ENCODE measurements around the gene SCNN1A. TPM values are rescaled to one million over a fixed set of nuclear protein-coding genes. Genes with fewer than 3 reads are reported as not detected.
"Not testable (repeated sequence)": the region's sequence is repeated elsewhere in the genome, so short reads cannot be mapped to it uniquely, and the experiment has no call there.

SCNN1A gene
- total RNA-seq, 5 donors from 2014 or later (not counting 1 experiment from before 2014, with no cell fraction given), result 1.0 to 3.4 (median 2.6) TPM

- POLR2A ChIA-PET, result interaction anchor here in 1 of 2 donors (1.0 kb wide), 1 partner anchor 194 kb away, joined by 7 read pairs; no protein-coding TSS in a partner anchor
- not testable (repeated sequence) for H3K27ac Mint-ChIP-seq; H3K4me3 Mint-ChIP-seq; H3K9me3 ChIP-seq; DNase-seq; H3K36me3 Mint-ChIP-seq; ATAC-seq (replicated peaks in 1 of 4); H3K27me3 Mint-ChIP-seq; H3K27me3 ChIP-seq (replicated peaks in 1 of 2; ENCODE audit: control insufficient read depth in 2 of 2, extremely low read depth in 1 of 2, insufficient read depth in 2 of 2, low read length in 1 of 2); H3K9me3 Mint-ChIP-seq
- CTCF ChIA-PET, result interaction anchor here (0.7 to 1.8 kb wide), 6 partner anchors 12 to 200 kb away, joined by 3 to 8 read pairs (median 4); no protein-coding TSS in a partner anchor
- peaks cover 19 to 31% (median 27%) of the 10 kb centered on the region in 3 donors for H3K4me1 Mint-ChIP-seq
- Histone ChIP-seq H3K36me3 (ENCODE audit: control insufficient read depth in 2 of 2, extremely low read depth in 1 of 2, insufficient read depth in 1 of 2, low read length in 1 of 2) (peaks cover 0 to 25% of the 10 kb centered on the region in 2 donors), H3K4me3 (ENCODE audit: control insufficient read depth in 1 of 2, extremely low read depth in 1 of 2, low read length in 1 of 2) (peak overlapping the region; percentile 94 to 99), H3K27ac (ENCODE audit: low read length) (peak overlapping the region; percentile 88), H3K4me1 (ENCODE audit: control insufficient read depth in 1 of 2, extremely low read depth in 1 of 2, insufficient read depth in 2 of 2, low read length in 2 of 2) (peaks cover 62 to 78% of the 10 kb centered on the region in 2 experiments)
- 56% methylated on average over 2 of the region's 8 CpGs for WGBS (ENCODE audit: insufficient coverage)
Measured at GRCh38 chr12:6338536-6338935, 36.8 kb downstream of the SCNN1A start.

GRCh38 chr12:6337958-6338433, 37.4 kb downstream of the SCNN1A start:
- Histone ChIP-seq H3K4me1 (ENCODE audit: control insufficient read depth in 1 of 2, extremely low read depth in 1 of 2, insufficient read depth in 2 of 2, low read length in 2 of 2) (peaks cover 65 to 78% of the 10 kb centered on the region in 2 experiments), H3K36me3 (ENCODE audit: control insufficient read depth in 2 of 2, extremely low read depth in 1 of 2, insufficient read depth in 1 of 2, low read length in 1 of 2) (peaks cover 0 to 30% of the 10 kb centered on the region in 2 donors), H3K4me3 (ENCODE audit: control insufficient read depth in 1 of 2, extremely low read depth in 1 of 2, low read length in 1 of 2) (peak overlapping the region; percentile 94 to 99), H3K9me3 (no peaks in the 10 kb centered on the region), H3K27me3 (replicated peaks in 1 of 2; ENCODE audit: control insufficient read depth in 2 of 2, extremely low read depth in 1 of 2, insufficient read depth in 2 of 2, low read length in 1 of 2) (no peaks in the 10 kb centered on the region), H3K27ac (ENCODE audit: low read length) (peak overlapping the region; percentile 88)
- DNase-seq, result peak in 1 of 35 experiments; percentile 49
- no peaks in the 10 kb centered on the region for H3K9me3 Mint-ChIP-seq
- 34% methylated on average over 9 of the region's 12 CpGs for WGBS (ENCODE audit: insufficient coverage)
- H3K4me1 Mint-ChIP-seq, result peaks cover 14 to 31% (median 27%) of the 10 kb centered on the region in 3 donors
- ChIA-PET CTCF (interaction anchor here in 1 of 2 donors (0.8 to 1.7 kb wide), 2 partner anchors 20 to 196 kb away, joined by 3 to 5 read pairs; partner anchors contain the start of gene GAPDH), POLR2A (no interaction called here)
- ATAC-seq (replicated peaks in 1 of 4), result no peak
- H3K27ac Mint-ChIP-seq, result no peak overlapping the region
- H3K4me3 Mint-ChIP-seq, result no peak overlapping the region
- peaks cover 12% of the 10 kb centered on the region for H3K36me3 Mint-ChIP-seq
- no peaks in the 10 kb centered on the region for H3K27me3 Mint-ChIP-seq

GRCh38 chr12:6336889-6337853, 38.2 kb downstream of the SCNN1A start:
- peak; percentile 56 to 63 (median 62) for ATAC-seq (replicated peaks in 1 of 4)
- H3K27me3 ChIP-seq (replicated peaks in 1 of 2; ENCODE audit: control insufficient read depth in 2 of 2, extremely low read depth in 1 of 2, insufficient read depth in 2 of 2, low read length in 1 of 2), result no peaks in the 10 kb centered on the region
- ChIA-PET POLR2A (interaction anchor here in 1 of 2 donors (1.6 kb wide), 1 partner anchor 133 kb away, joined by 4 read pairs; the partner anchor contains the start of gene VAMP1), CTCF (interaction anchor here (0.8 to 5.6 kb wide), 9 partner anchors 8 to 201 kb away, joined by 4 to 74 read pairs (median 6); partner anchors contain the start of gene GAPDH (in 1 of the 2))
- Mint-ChIP-seq H3K27me3 (no peaks in the 10 kb centered on the region), H3K27ac (no peak overlapping the region), H3K9me3 (no peaks in the 10 kb centered on the region), H3K4me1 (peaks cover 5 to 31% (median 26%) of the 10 kb centered on the region in 3 donors), H3K4me3 (no peak overlapping the region), H3K36me3 (peaks cover 19% of the 10 kb centered on the region)
- peaks cover 61 to 78% of the 10 kb centered on the region in 2 experiments for H3K4me1 ChIP-seq (ENCODE audit: control insufficient read depth in 1 of 2, extremely low read depth in 1 of 2, insufficient read depth in 2 of 2, low read length in 2 of 2)
- WGBS (ENCODE audit: insufficient coverage), result 8% methylated on average over 2 of the region's 15 CpGs
- H3K36me3 ChIP-seq (ENCODE audit: control insufficient read depth in 2 of 2, extremely low read depth in 1 of 2, insufficient read depth in 1 of 2, low read length in 1 of 2), result peaks cover 0 to 38% of the 10 kb centered on the region in 2 donors
- peak; percentile 44 to 85 (median 67) for DNase-seq
- no peaks in the 10 kb centered on the region for H3K9me3 ChIP-seq
- H3K4me3 ChIP-seq (ENCODE audit: control insufficient read depth in 1 of 2, extremely low read depth in 1 of 2, low read length in 1 of 2), result peak overlapping the region; percentile 94 to 99
- H3K27ac ChIP-seq (ENCODE audit: low read length), result peak overlapping the region; percentile 88

GRCh38 chr12:6336079-6336888, 39.1 kb downstream of the SCNN1A start:
- H3K27ac Mint-ChIP-seq, result no peak overlapping the region
- Histone ChIP-seq H3K36me3 (ENCODE audit: control insufficient read depth in 2 of 2, extremely low read depth in 1 of 2, insufficient read depth in 1 of 2, low read length in 1 of 2) (peaks cover 0 to 47% of the 10 kb centered on the region in 2 donors), H3K9me3 (no peaks in the 10 kb centered on the region), H3K4me1 (ENCODE audit: control insufficient read depth in 1 of 2, extremely low read depth in 1 of 2, insufficient read depth in 2 of 2, low read length in 2 of 2) (peaks cover 58 to 77% of the 10 kb centered on the region in 2 experiments), H3K27ac (ENCODE audit: low read length) (peak overlapping the region; percentile 88), H3K27me3 (replicated peaks in 1 of 2; ENCODE audit: control insufficient read depth in 2 of 2, extremely low read depth in 1 of 2, insufficient read depth in 2 of 2, low read length in 1 of 2) (no peaks in the 10 kb centered on the region), H3K4me3 (ENCODE audit: control insufficient read depth in 1 of 2, extremely low read depth in 1 of 2, low read length in 1 of 2) (peak overlapping the region; percentile 94 to 99)
- H3K4me3 Mint-ChIP-seq, result no peak overlapping the region
- peak in 28 of 35 experiments; percentile 10 to 66 (median 38) for DNase-seq
- peak; percentile 18 to 23 (median 20) for ATAC-seq (replicated peaks in 1 of 4)
- 0% methylated on average over 9 of the region's 12 CpGs for WGBS (ENCODE audit: insufficient coverage)
- H3K4me1 Mint-ChIP-seq, result peaks cover 3 to 29% (median 24%) of the 10 kb centered on the region in 3 donors
- H3K36me3 Mint-ChIP-seq, result peaks cover 22% of the 10 kb centered on the region
- POLR2A ChIA-PET, result interaction anchor here (0.5 to 1.6 kb wide), 3 partner anchors 27 to 134 kb away, joined by 3 to 5 read pairs (median 4); partner anchors contain the start of gene VAMP1 (in 1 of the 2)
- CTCF ChIA-PET, result interaction anchor here (0.5 to 5.6 kb wide), 17 partner anchors 9 to 202 kb away, joined by 3 to 74 read pairs (median 5); partner anchors contain the start of genes GAPDH (in 1 of the 2) and TAPBPL (in 1 of the 2)
- H3K9me3 Mint-ChIP-seq, result no peaks in the 10 kb centered on the region
- H3K27me3 Mint-ChIP-seq, result no peaks in the 10 kb centered on the region

GRCh38 chr12:6335451-6336078, 39.8 kb downstream of the SCNN1A start:
- POLR2A ChIA-PET, result interaction anchor here (0.5 to 1.3 kb wide), 4 partner anchors 13 to 347 kb away, joined by 3 to 5 read pairs (median 4); no protein-coding TSS in a partner anchor
- CTCF ChIA-PET, result interaction anchor here (0.6 to 5.6 kb wide), 25 partner anchors 8 to 1488 kb away, joined by 3 to 74 read pairs (median 5); partner anchors contain the start of genes TAPBPL (in 1 of the 2), USP5 (in 1 of the 2) and VAMP1 (in 1 of the 2)
- no peaks in the 10 kb centered on the region for H3K27me3 ChIP-seq (replicated peaks in 1 of 2; ENCODE audit: control insufficient read depth in 2 of 2, extremely low read depth in 1 of 2, insufficient read depth in 2 of 2, low read length in 1 of 2)
- Mint-ChIP-seq H3K27me3 (no peaks in the 10 kb centered on the region), H3K9me3 (no peaks in the 10 kb centered on the region), H3K36me3 (peaks cover 29% of the 10 kb centered on the region), H3K4me3 (no peak overlapping the region), H3K4me1 (peaks cover 8 to 31% (median 26%) of the 10 kb centered on the region in 3 donors), H3K27ac (no peak overlapping the region)
- H3K27ac ChIP-seq (ENCODE audit: low read length), result peak overlapping the region; percentile 88
- ATAC-seq (replicated peaks in 1 of 4) (peak; percentile 72 to 80 (median 76)), DNase-seq (peak; percentile 73 to 90 (median 83))
- H3K9me3 ChIP-seq, result no peaks in the 10 kb centered on the region
- peaks cover under 1 to 54% of the 10 kb centered on the region in 2 donors for H3K36me3 ChIP-seq (ENCODE audit: control insufficient read depth in 2 of 2, extremely low read depth in 1 of 2, insufficient read depth in 1 of 2, low read length in 1 of 2)
- WGBS (ENCODE audit: insufficient coverage), result 7% methylated on average over 3 of the region's 11 CpGs
- H3K4me3 ChIP-seq (ENCODE audit: control insufficient read depth in 1 of 2, extremely low read depth in 1 of 2, low read length in 1 of 2), result peak overlapping the region; percentile 94 to 99
- peaks cover 58 to 79% of the 10 kb centered on the region in 2 experiments for H3K4me1 ChIP-seq (ENCODE audit: control insufficient read depth in 1 of 2, extremely low read depth in 1 of 2, insufficient read depth in 2 of 2, low read length in 2 of 2)
